Measurements from ENCODE around the gene MAT2B. TPM values are rescaled to one million over a fixed set of nuclear protein-coding genes. Genes with fewer than 3 reads are reported as not detected.

MAT2B gene
- polyA plus RNA-seq, 1 of the 3 experiments (the other 2 are of a cell fraction), result 30.1 TPM

- TF ChIP-seq REST (IDR thresholded peaks at IDR 0.05; ENCODE audit: low read depth, low read length), result no peak
- TF ChIP-seq YY1 (IDR thresholded peaks at IDR 0.05; ENCODE audit: low read depth), result no peak
- TF ChIP-seq NRF1 (IDR thresholded peaks at IDR 0.05; ENCODE audit: low read depth, low read length), result no peak
- no peak for TF ChIP-seq GABPA (IDR thresholded peaks at IDR 0.05; ENCODE audit: low read depth)
- TF ChIP-seq RCOR1 (IDR thresholded peaks at IDR 0.05; ENCODE audit: low read length), result 0 out of 2 replicates have a peak, but pooled peaks have one; percentile 18
These were observed 59.0 kb downstream of the MAT2B start (continued) for GRCh38 chr5:163564321-163564938.

GRCh38 chr5:163565492-163565891 is 60.1 kb downstream of the MAT2B start:
- CTCF ChIA-PET, result interaction anchor here (0.6 to 3.8 kb wide), 11 partner anchors 13 to 1108 kb away, joined by 3 to 29 read pairs (median 7); no protein-coding TSS in a partner anchor
- DNase-seq, result no peak

More at GRCh38 chr5:163565492-163565891, 60.1 kb downstream of the MAT2B start:
- no peak overlapping the region for H2AFZ ChIP-seq (ENCODE audit: low read depth)
- TF ChIP-seq POLR2AphosphoS5 (IDR thresholded peaks at IDR 0.05; ENCODE audit: low read depth, low read length) (no peak), CHD2 (IDR thresholded peaks at IDR 0.05; ENCODE audit: low read length, partially characterized antibody) (no peak), REST (IDR thresholded peaks at IDR 0.05; ENCODE audit: low read depth, low read length) (peak; percentile 81)
- H3K27me3 ChIP-seq (ENCODE audit: insufficient read depth), result no peaks in the 10 kb centered on the region
- WGBS (ENCODE audit: low lambda C conversion rate), result 82% methylated on average over 11 of the region's 11 CpGs
- no peak overlapping the region for H3K9ac ChIP-seq
- peaks cover 0 to 19% of the 10 kb centered on the region in 2 experiments; a peak in 3 of 4 replicates for H3K4me1 ChIP-seq (ENCODE audit: control insufficient read depth in 1 of 2, insufficient read depth in 2 of 2, low read depth in 1 of 2, low read length in 1 of 2)
- H3K9me2 ChIP-seq, result no peaks in the 10 kb centered on the region
- H3K9me3 ChIP-seq, result no peaks in the 10 kb centered on the region
- no peak overlapping the region for H3K4me3 ChIP-seq (ENCODE audit: low read depth in 2 of 2, low read length in 1 of 2)
- no peaks in the 10 kb centered on the region for H3K36me3 ChIP-seq (replicated peaks in 1 of 2; ENCODE audit: control insufficient read depth in 1 of 2, insufficient read depth in 2 of 2, low read length in 1 of 2)
- POLR2A ChIA-PET, result no interaction called here
- no peak overlapping the region for H3K4me2 ChIP-seq
- H4K20me1 ChIP-seq (ENCODE audit: insufficient read depth), result no peaks in the 10 kb centered on the region
- H3K27ac ChIP-seq (ENCODE audit: low read depth in 2 of 2, low read length in 1 of 2), result no peak overlapping the region; a peak in 1 of 4 replicates
- H3F3A ChIP-seq (replicated peaks; ENCODE audit: insufficient read depth), result peaks cover 3% of the 10 kb centered on the region
- H3K79me2 ChIP-seq (ENCODE audit: insufficient read depth), result no peaks in the 10 kb centered on the region

Data from SK-N-SH (cell line).